ENCODE results near the gene YES1. TPM values are rescaled to one million over a fixed set of nuclear protein-coding genes. Genes with fewer than 3 reads are reported as not detected.

Gene YES1
- total and polyA plus RNA-seq, 2 of the 13 experiments (the other 11 are each of a cell fraction or from before 2014, with no cell fraction given) = 17.2 to 70.8 TPM

DNA sequence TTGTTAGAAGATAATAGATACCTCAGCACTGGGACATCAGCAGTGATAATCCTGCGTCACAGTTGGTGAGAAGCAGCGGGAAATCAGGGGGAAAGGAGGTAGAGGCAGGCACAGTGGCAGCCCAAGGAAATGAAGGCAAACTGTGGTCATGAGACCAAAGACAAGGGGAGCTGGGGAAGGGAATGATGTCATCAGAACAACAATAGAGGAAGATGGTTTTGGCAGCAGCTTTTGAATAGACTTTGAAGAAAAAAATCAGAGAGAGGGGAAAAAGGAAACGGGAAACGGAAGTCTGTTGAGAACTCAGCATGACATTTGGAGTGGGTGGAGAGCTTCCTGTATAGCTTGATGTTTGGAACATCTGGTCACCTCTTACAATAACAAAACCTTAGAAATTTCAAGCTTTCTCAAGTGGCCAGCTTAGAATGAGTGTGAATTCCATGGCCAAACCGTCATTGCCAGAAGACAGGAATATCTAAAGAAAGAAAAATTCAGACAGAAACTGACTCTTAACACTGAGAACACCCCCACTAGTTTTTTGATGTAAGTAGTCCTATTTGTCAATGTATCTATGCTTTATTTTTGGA, 18.4 kb upstream of the YES1 start:
- no TSS peak for BruUV-seq (replicated peaks)
- POLR2A ChIA-PET = interaction anchor here (1.1 to 1.4 kb wide), 2 partner anchors 18 to 118 kb away, joined by 3 to 4 read pairs; partner anchors contain the start of gene ENOSF1
- no peak for ATAC-seq

DNA sequence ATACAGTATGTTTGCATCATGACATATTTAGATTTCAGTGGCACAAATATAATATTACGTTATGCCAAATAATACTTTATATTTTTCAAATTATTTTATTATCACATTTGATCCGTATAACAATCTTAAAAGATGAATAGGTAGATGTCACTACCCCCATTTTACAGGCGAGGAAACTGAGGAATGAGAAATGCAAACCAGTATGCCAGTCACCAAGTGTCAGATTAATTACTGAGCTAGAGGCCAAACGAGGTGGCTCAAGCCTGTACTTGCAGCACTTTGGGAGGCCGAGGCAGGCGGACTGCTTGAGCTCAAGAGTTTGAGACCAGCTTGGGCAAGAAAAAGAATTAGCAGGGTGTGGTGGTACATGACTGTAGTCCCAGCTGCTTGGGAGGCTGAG, 17.4 kb upstream of the YES1 start:
- ATAC-seq (no peak), FAIRE-seq (no peak), DNase-seq (ENCODE audit: low spot score) (no peak)
- TF ChIP-seq SYNCRIP (IDR thresholded peaks at IDR 0.05; ENCODE audit: insufficient read depth, low read depth, low read length) (no peak), ZNF549 (CRISPR knock-in tag; IDR thresholded peaks at IDR 0.05) (no peak), MYNN (CRISPR knock-in tag; IDR thresholded peaks at IDR 0.05; ENCODE audit: low read depth) (no peak), PRDM10 (CRISPR knock-in tag; IDR thresholded peaks at IDR 0.05; ENCODE audit: low read depth) (no peak)
- TF ChIP-seq, protein P1, sequence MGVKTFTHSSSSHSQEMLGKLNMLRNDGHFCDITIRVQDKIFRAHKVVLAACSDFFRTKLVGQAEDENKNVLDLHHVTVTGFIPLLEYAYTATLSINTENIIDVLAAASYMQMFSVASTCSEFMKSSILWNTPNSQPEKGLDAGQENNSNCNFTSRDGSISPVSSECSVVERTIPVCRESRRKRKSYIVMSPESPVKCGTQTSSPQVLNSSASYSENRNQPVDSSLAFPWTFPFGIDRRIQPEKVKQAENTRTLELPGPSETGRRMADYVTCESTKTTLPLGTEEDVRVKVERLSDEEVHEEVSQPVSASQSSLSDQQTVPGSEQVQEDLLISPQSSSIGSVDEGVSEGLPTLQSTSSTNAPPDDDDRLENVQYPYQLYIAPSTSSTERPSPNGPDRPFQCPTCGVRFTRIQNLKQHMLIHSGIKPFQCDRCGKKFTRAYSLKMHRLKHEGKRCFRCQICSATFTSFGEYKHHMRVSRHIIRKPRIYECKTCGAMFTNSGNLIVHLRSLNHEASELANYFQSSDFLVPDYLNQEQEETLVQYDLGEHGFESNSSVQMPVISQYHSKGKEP (CRISPR knock-in tag; IDR thresholded peaks at IDR 0.05) = no peak
- Histone ChIP-seq H4K20me1 (ENCODE audit: insufficient read depth, low read length) (no peaks in the 10 kb centered on the region), H3K9me3 (ENCODE audit: low read length) (no peaks in the 10 kb centered on the region), H3K4me2 (ENCODE audit: low read depth, low read length) (no peak overlapping the region), H3K27ac (ENCODE audit: extremely low read length, insufficient read depth, low read length) (no peak overlapping the region), H3K4me1 (ENCODE audit: insufficient read depth, low read length) (peaks cover 47% of the 10 kb centered on the region), H3K79me2 (ENCODE audit: insufficient read depth, low read length) (no peaks in the 10 kb centered on the region), H3K36me3 (replicated peaks in 1 of 2; ENCODE audit: control insufficient read depth in 1 of 2, insufficient read depth in 2 of 2, low read length in 2 of 2) (no peaks in the 10 kb centered on the region), H3K9ac (ENCODE audit: insufficient read depth, low read depth, low read length) (no peak overlapping the region), H3K4me3 (replicated peaks in 1 of 3; ENCODE audit: insufficient read depth in 1 of 3, low read depth in 2 of 3, low read length in 3 of 3) (no peak overlapping the region), H3K27me3 (ENCODE audit: control insufficient read depth in 1 of 2, insufficient read depth in 2 of 2, low read length in 2 of 2) (no peaks in the 10 kb centered on the region), H2AFZ (ENCODE audit: low read length) (no peak overlapping the region)
- intact Hi-C loops (cut with micrococcal nuclease; ENCODE audit: unreplicated experiment) (no loop called here), in situ Hi-C loops (cut with HindIII; ENCODE audit: extremely low pct_ligation_motif_present, low pct_unique_long_range_greater_than_20kb) (loop anchor here (25.0 kb wide), 1 partner anchor 217 kb away; no protein-coding TSS in a partner anchor)
- ChIA-PET POLR2A (interaction anchor here (1.4 kb wide), 1 partner anchor 17 kb away, joined by 4 read pairs; no protein-coding TSS in a partner anchor), CTCF (ENCODE audit: low intra/inter-chr PET ratio, low total read pairs) (interaction anchor here (4.1 kb wide), 1 partner anchor 88 kb away, joined by 61 read pairs; no protein-coding TSS in a partner anchor)
- BruUV-seq (replicated peaks) = no TSS peak
- WGBS (ENCODE audit: low lambda C conversion rate) = 70% methylated on average over 6 of the region's 6 CpGs

More for the DNA sequence above, 18.4 kb upstream of the YES1 start:
- Histone ChIP-seq H3K4me1 (ENCODE audit: insufficient read depth, low read length) (peaks cover 52% of the 10 kb centered on the region), H3K4me3 (replicated peaks in 1 of 3; ENCODE audit: insufficient read depth in 1 of 3, low read depth in 2 of 3, low read length in 3 of 3) (no peak overlapping the region; a peak in 1 of 6 replicates), H4K20me1 (ENCODE audit: insufficient read depth, low read length) (no peaks in the 10 kb centered on the region), H3K27me3 (ENCODE audit: control insufficient read depth in 1 of 2, insufficient read depth in 2 of 2, low read length in 2 of 2) (no peaks in the 10 kb centered on the region), H2AFZ (ENCODE audit: low read length) (no peak overlapping the region), H3K79me2 (ENCODE audit: insufficient read depth, low read length) (no peaks in the 10 kb centered on the region), H3K9ac (ENCODE audit: insufficient read depth, low read depth, low read length) (no peak overlapping the region), H3K9me3 (ENCODE audit: low read length) (no peaks in the 10 kb centered on the region), H3K27ac (ENCODE audit: extremely low read length, insufficient read depth, low read length) (no peak overlapping the region), H3K36me3 (replicated peaks in 1 of 2; ENCODE audit: control insufficient read depth in 1 of 2, insufficient read depth in 2 of 2, low read length in 2 of 2) (no peaks in the 10 kb centered on the region), H3K4me2 (ENCODE audit: low read depth, low read length) (peak overlapping the region; percentile 74)
- intact Hi-C loops (cut with micrococcal nuclease; ENCODE audit: unreplicated experiment) (loop anchor here (10.0 kb wide), 1 partner anchor 176 kb away; the partner anchor contains the start of gene TYMS), in situ Hi-C loops (cut with HindIII; ENCODE audit: extremely low pct_ligation_motif_present, low pct_unique_long_range_greater_than_20kb) (loop anchor here (5.0 to 25.0 kb wide), 2 partner anchors 88 to 218 kb away; no protein-coding TSS in a partner anchor)
- TF ChIP-seq GABPA (IDR thresholded peaks at IDR 0.05; ENCODE audit: low read depth, low read length) (no peak), GABPA (CRISPR knock-in tag; IDR thresholded peaks at IDR 0.05; ENCODE audit: low read depth) (peak; percentile 34; the same call in 1 of the 2 replicates), CREB1 (IDR thresholded peaks at IDR 0.05) (peak; percentile 38; the same call in 1 of the 2 replicates), CREB1 (CRISPR knock-in tag; IDR thresholded peaks at IDR 0.05) (no peak), ATF7 (IDR thresholded peaks at IDR 0.05) (peak; percentile 94), ATF7 (CRISPR knock-in tag; IDR thresholded peaks at IDR 0.05) (no peak), ZNF678 (CRISPR knock-in tag; IDR thresholded peaks at IDR 0.05) (no peak)
- CTCF ChIA-PET (ENCODE audit: low intra/inter-chr PET ratio, low total read pairs) = interaction anchor here (1.5 to 4.1 kb wide), 3 partner anchors 89 to 206 kb away, joined by 3 to 61 read pairs (median 8); partner anchors contain the start of gene ENOSF1
- FAIRE-seq (no peak), DNase-seq (ENCODE audit: low spot score) (no peak)
- 20% methylated on average over 5 of the region's 5 CpGs for WGBS (ENCODE audit: low lambda C conversion rate)

Data from HepG2 (cell line).